GM19468 (cell line): ENCODE data around the gene EXD3.

Experiments
- ATAC-seq: cut with Tn5 transposase; IDR thresholded peaks from one replicate; pipeline ENCODE4 v1.9.1; 2021; ENCODE audit warnings: mild to moderate bottlenecking, moderate library complexity, moderate number of reproducible peaks; ENCODE audit not compliant: unreplicated experiment; ENCODE audit errors: extremely low read depth

Gene EXD3

GRCh38 chr9:137301081-137301947 is 121.6 kb downstream of the EXD3 start:
- no peak for ATAC-seq

DNA sequence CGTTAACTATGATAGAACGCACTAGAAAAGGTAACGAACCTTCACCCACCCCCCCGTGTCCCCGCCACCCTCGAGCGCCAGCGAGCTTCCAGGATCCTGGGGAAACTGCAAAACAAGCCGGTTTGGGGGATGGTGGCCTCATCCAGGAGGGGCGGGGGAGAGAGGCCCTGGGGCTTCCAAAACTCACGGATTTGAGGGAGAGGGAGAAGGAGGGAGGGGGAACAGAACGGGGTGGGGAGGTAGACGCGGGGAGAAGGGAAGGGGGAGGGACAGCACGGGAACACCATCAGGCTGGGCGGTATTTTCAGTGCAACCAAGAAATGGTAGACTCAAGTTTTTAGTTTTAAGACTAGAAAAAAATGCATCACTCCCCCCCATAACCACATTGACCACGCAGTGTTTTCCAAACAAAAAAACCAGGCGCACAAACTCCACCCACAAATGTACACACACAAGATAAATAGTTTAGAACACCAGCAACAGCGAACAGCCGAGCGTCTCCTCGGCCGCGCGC is 122.3 kb downstream of the EXD3 start:
- no peak for ATAC-seq

GRCh38 chr9:137299938-137300337 is 123.0 kb downstream of the EXD3 start:
- no peak for ATAC-seq

GRCh38 chr9:137299203-137299565 is 123.8 kb downstream of the EXD3 start:
- ATAC-seq: no peak

GRCh38 chr9:137298401-137299202 is 124.4 kb downstream of the EXD3 start:
- ATAC-seq: no peak

DNA sequence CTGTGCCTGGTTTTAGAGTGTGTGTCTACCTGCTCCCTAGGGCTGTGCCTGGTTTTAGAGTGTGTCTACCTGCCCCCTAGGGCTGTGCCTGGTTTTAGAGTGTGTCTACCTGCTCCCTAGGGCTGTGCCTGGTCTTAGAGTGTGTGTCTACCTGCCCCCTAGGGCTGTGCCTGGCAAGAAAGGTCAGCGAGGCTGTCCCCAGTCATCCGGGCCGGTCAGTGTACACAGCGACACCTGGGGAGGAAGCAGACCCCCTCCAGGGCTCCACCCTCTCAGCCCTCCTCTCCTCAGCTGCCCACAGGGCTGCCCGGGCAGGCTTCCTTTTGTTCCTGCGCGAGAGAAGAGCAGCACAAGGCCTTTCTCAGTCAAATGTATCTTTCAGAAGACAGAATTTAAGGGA is 125.0 kb downstream of the EXD3 start:
- ATAC-seq: no peak

- ATAC-seq: no peak
Observed at GRCh38 chr9:137296670-137297664, 126.0 kb downstream of the EXD3 start.

DNA sequence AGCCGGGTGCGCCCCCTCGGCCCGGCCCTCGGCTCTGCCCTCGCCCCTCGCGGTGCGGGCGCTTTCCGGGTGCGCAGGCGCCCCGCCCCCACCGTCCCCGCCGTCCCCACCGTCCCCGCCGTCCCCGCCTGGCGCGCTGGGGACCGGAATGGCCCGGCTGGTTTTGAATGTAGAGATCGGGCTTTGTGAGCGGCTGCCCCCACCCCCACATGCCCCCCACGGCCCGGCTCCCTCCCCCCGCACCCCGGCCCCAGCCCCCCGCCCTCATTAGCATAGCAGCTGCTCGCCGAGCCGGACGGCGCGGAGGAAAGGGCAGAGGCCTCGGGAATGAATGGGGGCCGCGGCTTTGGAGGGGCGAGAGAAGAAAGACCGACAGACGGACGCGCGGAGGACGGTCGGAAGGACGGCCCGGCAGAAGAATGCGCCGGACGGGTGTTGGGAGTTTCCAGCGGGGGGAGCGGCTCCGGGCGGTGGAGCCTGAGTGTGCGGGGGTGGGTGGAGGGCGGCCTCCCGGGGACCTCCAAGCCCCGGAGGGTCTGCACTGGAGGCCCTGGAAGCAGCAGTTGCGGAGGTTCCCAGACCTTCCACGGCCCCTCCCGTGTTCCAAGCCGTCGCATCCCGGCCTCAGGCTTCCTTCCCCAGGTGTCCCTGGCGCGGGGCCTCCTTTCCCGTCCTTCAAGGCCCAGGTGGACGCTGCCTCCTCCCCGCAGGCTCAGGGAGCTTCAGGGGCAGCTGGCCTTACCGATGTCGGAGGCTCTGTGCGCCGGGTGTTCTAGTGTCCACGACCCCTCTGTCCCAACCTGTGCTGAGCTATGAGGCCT is 126.9 kb downstream of the EXD3 start:
- no peak for ATAC-seq

- ATAC-seq: no peak
Observed at GRCh38 chr9:137295238-137295811, 127.6 kb downstream of the EXD3 start.

- no peak for ATAC-seq
Observed at GRCh38 chr9:137294681-137295237, 128.2 kb downstream of the EXD3 start.

GRCh38 chr9:137294091-137294680 is 128.8 kb downstream of the EXD3 start:
- ATAC-seq: no peak

GRCh38 chr9:137293482-137294090 is 129.4 kb downstream of the EXD3 start:
- ATAC-seq: no peak

- no peak for ATAC-seq
Observed at GRCh38 chr9:137293094-137293481, 129.9 kb downstream of the EXD3 start.

DNA sequence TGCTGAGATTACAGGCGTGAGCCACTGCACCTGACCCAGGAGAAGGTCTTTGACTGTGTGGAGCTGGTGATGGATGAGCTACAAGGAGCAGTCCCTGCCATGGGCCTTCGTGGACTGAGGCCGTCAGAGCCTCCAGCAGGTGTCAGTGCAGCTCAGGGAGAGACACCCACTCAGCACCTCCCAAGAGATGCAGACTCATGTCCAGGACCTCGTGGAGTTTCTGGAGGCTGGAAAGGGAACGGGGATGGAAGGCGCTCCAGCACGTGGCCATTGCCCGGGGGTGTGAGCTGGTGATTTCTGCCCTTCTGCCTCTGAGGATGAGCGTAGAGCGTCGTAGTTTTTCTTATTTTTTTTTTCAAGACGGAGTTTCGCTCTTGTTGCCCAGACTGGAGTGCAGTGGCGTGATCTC is 136.0 kb downstream of the EXD3 start:
- ATAC-seq: no peak

GRCh38 chr9:137281345-137282116 is 141.4 kb downstream of the EXD3 start:
- no peak for ATAC-seq

GRCh38 chr9:137280474-137281344 is 142.3 kb downstream of the EXD3 start:
- no peak for ATAC-seq
